ENCODE measurements around the gene YEATS4. TPM values are rescaled to one million over a fixed set of nuclear protein-coding genes. Genes with fewer than 3 reads are reported as not detected.
A peak's percentile ranks its signal among the peaks of the same experiment; 100 is the strongest.

The YEATS4 gene
- total and polyA plus RNA-seq, 2 experiments from 2014 or later = 64.7 to 90.5 TPM

- Histone ChIP-seq H3K9me2 (ENCODE audit: insufficient read depth) (no peaks in the 10 kb centered on the region), H3K4me3 (peak overlapping the region; percentile 48; the same call in 1 of the 2 replicates), H3K27ac (ENCODE audit: low read depth) (peak overlapping the region; percentile 92), H2AFZ (peak overlapping the region; percentile 23), H3K4me1 (ENCODE audit: insufficient read depth) (peaks cover 41% of the 10 kb centered on the region), H3K27me3 (ENCODE audit: insufficient read depth) (no peaks in the 10 kb centered on the region), H3K4me2 (peak overlapping the region; percentile 74), H3F3A (replicated peaks; ENCODE audit: low read depth) (0 out of 2 replicates have a peak, but pooled peaks cover 4% of the 10 kb centered on the region), H3K36me3 (ENCODE audit: insufficient read depth) (no peaks in the 10 kb centered on the region), H3K79me2 (replicated peaks; ENCODE audit: insufficient read depth) (no peaks in the 10 kb centered on the region), H4K20me1 (replicated peaks; ENCODE audit: insufficient read depth) (no peaks in the 10 kb centered on the region)
- ATAC-seq = peak; percentile 19
- no peak for DNase-seq (ENCODE audit: low spot score)
- no peaks in the 10 kb centered on the region for H3K27me3 Mint-ChIP-seq (ENCODE audit: insufficient read depth, low read depth, poor library complexity)
- H3K4me1 Mint-ChIP-seq = peaks cover 54% of the 10 kb centered on the region
- TF ChIP-seq, protein P1, sequence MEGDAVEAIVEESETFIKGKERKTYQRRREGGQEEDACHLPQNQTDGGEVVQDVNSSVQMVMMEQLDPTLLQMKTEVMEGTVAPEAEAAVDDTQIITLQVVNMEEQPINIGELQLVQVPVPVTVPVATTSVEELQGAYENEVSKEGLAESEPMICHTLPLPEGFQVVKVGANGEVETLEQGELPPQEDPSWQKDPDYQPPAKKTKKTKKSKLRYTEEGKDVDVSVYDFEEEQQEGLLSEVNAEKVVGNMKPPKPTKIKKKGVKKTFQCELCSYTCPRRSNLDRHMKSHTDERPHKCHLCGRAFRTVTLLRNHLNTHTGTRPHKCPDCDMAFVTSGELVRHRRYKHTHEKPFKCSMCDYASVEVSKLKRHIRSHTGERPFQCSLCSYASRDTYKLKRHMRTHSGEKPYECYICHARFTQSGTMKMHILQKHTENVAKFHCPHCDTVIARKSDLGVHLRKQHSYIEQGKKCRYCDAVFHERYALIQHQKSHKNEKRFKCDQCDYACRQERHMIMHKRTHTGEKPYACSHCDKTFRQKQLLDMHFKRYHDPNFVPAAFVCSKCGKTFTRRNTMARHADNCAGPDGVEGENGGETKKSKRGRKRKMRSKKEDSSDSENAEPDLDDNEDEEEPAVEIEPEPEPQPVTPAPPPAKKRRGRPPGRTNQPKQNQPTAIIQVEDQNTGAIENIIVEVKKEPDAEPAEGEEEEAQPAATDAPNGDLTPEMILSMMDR (conservative IDR thresholded peaks at IDR 0.05; ENCODE audit: low read depth in 2 of 2) = 0 out of 4 replicates have a peak, but pooled peaks of 1 of the 2 experiments have one; percentile 9
- TF ChIP-seq POLR2AphosphoS5 (IDR thresholded peaks at IDR 0.05; ENCODE audit: low read depth) (no peak), EZH2phosphoT487 (IDR thresholded peaks at IDR 0.05; ENCODE audit: unreplicated experiment) (no peak), CREB1 (CRISPR knock-in tag; IDR thresholded peaks at IDR 0.05; ENCODE audit: low read depth) (no peak)
- peak overlapping the region; percentile 74 for H3K4me3 Mint-ChIP-seq
- H3K9me3 Mint-ChIP-seq = no peaks in the 10 kb centered on the region
- H3K27ac Mint-ChIP-seq = peak overlapping the region; percentile 93
- no peaks in the 10 kb centered on the region for H3K36me3 Mint-ChIP-seq (ENCODE audit: low read depth)
These were observed 27.4 kb upstream of the YEATS4 start for GRCh38 chr12:69331909-69332684.

DNA sequence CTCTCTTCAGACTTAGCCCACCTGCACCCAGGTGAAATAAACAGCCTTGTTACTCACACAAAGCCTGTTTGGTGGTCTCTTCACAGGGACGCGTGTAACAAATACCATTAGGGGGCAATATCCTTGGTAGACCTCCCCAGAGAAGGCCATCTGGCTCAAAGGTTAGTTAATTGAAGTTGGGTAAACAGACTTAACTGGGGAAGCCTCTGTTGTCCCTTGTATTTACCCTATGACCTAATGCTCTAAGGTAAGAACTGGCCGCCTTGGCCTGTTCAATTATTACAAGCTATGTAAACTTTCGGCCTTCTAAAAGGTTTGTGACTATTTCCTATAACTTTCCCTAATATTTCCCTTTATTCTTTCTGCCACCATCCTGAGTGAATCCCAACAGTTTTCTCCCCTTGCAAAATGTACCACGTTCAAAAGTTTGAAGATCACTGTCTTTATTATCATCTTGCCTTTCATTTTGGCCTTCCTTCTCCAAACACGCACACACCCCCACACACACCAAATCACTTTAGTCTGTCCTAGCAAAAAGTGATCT lies 26.7 kb upstream of the YEATS4 start:
- no peak for DNase-seq (ENCODE audit: low spot score)
- H3K4me1 Mint-ChIP-seq = peaks cover 51% of the 10 kb centered on the region

More for the DNA sequence above, 26.7 kb upstream of the YEATS4 start:
- Histone ChIP-seq H3K4me1 (ENCODE audit: insufficient read depth) (peaks cover 36% of the 10 kb centered on the region), H3K36me3 (ENCODE audit: insufficient read depth) (no peaks in the 10 kb centered on the region), H4K20me1 (replicated peaks; ENCODE audit: insufficient read depth) (no peaks in the 10 kb centered on the region), H2AFZ (no peak overlapping the region), H3K79me2 (replicated peaks; ENCODE audit: insufficient read depth) (no peaks in the 10 kb centered on the region), H3K27me3 (ENCODE audit: insufficient read depth) (no peaks in the 10 kb centered on the region), H3F3A (replicated peaks; ENCODE audit: low read depth) (0 out of 2 replicates have a peak, but pooled peaks cover 4% of the 10 kb centered on the region), H3K4me3 (no peak overlapping the region), H3K4me2 (no peak overlapping the region), H3K27ac (ENCODE audit: low read depth) (no peak overlapping the region), H3K9me2 (ENCODE audit: insufficient read depth) (no peaks in the 10 kb centered on the region)
- Mint-ChIP-seq H3K27me3 (ENCODE audit: insufficient read depth, low read depth, poor library complexity) (no peaks in the 10 kb centered on the region), H3K27ac (peak overlapping the region; percentile 80), H3K4me3 (no peak overlapping the region), H3K9me3 (no peaks in the 10 kb centered on the region), H3K36me3 (ENCODE audit: low read depth) (no peaks in the 10 kb centered on the region)
- TF ChIP-seq, protein P1 (conservative IDR thresholded peaks at IDR 0.05; ENCODE audit: low read depth in 2 of 2) = 0 out of 4 replicates have a peak, but pooled peaks of 1 of the 2 experiments have one; percentile 8
- no peak for TF ChIP-seq POLR2AphosphoS5 (IDR thresholded peaks at IDR 0.05; ENCODE audit: low read depth)
- ATAC-seq = no peak
